Measurements from ENCODE around the gene USP30.
"Not testable (repeated sequence)": the region's sequence is repeated elsewhere in the genome, so short reads cannot be mapped to it uniquely, and the experiment has no call there.

USP30 gene

DNA sequence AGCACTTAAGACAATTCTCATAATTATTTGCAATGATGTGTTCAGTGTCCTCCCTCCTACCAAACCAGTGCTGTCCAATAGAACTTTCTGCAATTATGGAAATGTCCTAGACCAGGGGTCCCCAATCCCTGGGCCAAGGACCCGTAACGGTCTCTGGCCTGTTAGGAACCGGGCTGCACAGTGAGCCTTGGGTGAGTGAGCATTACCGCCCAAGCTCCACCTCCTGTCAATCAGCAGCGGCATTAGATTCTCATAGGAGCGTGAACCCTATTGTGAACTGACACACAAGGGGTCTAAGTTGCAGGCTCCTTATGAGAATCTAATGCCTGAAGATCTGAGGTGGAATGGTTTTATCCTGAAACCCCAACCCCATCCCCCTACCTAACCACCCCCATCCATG, 35.4 kb upstream of the USP30 start:
- TF ChIP-seq, protein P1, sequence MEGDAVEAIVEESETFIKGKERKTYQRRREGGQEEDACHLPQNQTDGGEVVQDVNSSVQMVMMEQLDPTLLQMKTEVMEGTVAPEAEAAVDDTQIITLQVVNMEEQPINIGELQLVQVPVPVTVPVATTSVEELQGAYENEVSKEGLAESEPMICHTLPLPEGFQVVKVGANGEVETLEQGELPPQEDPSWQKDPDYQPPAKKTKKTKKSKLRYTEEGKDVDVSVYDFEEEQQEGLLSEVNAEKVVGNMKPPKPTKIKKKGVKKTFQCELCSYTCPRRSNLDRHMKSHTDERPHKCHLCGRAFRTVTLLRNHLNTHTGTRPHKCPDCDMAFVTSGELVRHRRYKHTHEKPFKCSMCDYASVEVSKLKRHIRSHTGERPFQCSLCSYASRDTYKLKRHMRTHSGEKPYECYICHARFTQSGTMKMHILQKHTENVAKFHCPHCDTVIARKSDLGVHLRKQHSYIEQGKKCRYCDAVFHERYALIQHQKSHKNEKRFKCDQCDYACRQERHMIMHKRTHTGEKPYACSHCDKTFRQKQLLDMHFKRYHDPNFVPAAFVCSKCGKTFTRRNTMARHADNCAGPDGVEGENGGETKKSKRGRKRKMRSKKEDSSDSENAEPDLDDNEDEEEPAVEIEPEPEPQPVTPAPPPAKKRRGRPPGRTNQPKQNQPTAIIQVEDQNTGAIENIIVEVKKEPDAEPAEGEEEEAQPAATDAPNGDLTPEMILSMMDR (IDR thresholded peaks at IDR 0.05; ENCODE audit: insufficient read depth, low read depth, low read length, missing control alignments), result no peak
- no peak for DNase-seq (ENCODE audit: low read depth)

DNA sequence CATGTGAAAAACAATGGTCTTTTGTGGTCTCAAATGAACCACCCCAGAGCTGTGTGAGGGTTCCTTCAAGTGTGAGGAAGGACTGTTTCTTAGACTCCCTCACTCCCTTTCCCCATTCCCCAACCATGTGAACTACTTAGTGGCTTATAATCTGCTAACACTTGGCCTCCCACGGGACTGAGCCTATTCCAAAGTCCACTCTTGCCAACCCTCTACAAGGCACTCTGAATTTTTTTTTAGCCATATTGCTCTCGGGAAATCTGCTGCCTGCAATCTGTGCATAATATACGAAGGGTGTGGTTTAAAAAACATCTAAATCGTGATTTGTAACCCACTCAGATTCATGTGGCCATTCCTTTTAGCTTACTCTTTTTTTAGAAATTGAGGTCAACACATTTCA, 34.1 kb upstream of the USP30 start:
- DNase-seq (ENCODE audit: low read depth), result no peak
- no peak overlapping the region for H3K4me3 ChIP-seq (ENCODE audit: low read depth, low read length)

More for the DNA sequence above, 35.4 kb upstream of the USP30 start:
- no peak overlapping the region for H3K4me3 ChIP-seq (ENCODE audit: low read depth, low read length)

DNA sequence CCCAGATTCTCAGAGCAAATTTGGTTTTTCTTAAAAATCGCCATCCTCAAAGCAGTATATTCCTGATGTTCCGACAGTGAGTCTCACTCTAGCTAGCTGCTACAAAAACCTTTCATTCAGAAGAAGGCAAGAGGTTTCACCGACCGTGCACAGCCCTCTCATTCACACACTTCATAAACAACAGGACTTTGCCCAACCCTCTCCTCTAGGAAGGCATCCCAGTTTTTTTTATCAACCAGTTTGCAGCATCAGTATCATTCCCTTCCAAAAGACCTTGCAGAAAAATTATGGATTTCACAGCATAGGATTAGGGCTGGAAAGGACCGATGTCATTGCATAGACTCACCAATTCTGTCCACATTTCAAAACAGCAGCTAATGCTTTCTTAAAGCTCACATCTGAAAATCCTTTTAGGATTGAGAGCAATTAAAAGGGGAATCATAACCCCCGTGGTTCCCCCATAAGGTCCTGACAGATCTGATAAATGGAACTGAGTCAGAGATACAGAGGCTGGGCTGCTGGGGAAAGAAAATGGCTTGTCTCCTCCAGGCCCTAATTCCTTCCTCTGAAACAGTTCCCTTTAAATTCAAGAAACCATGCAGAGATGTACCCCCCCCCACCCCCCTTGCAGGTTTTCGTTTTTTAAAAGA, 32.1 kb upstream of the USP30 start:
- H3K4me3 ChIP-seq (ENCODE audit: low read depth, low read length), result no peak overlapping the region
- no peak for DNase-seq (ENCODE audit: low read depth)
- TF ChIP-seq, protein P1 (IDR thresholded peaks at IDR 0.05; ENCODE audit: insufficient read depth, low read depth, low read length, missing control alignments), result no peak

More for the DNA sequence above, 34.1 kb upstream of the USP30 start:
- TF ChIP-seq, protein P1 (IDR thresholded peaks at IDR 0.05; ENCODE audit: insufficient read depth, low read depth, low read length, missing control alignments), result no peak

DNA sequence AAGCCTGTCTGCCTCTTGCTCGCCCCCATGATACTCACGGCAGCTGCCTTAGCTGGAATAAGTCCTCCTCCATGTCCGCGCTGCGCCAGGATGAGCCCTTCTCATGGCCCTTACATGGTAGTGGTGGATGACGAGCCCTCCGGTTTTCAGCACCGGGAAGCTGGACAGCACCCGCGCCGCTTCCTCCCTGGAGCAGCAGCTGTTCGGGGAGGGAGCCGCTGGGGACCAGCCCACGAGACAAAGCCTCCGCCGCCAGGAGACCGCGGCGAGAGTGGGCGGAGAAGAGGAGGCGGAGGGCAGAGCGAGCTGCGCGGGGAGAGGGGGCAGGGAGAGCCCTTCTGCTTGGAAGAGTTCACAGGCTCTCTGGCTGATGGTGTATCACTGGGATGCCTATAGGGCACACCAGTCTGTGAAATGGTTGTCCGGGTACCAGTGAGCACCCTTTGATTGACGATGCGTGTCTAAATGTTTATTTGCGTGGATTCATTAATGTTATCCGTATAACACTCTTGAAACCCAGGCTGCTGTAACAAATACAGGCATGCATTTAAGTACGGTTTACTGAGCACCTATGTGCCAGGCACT, 31.5 kb upstream of the USP30 start, which contains the start of gene SVOP:
Gene SVOP (minus strand): TSS at position 273 of the 585 bp plus-strand sequence. CDS start 200 bp downstream, at position 73.
- peak; percentile 42 for DNase-seq (ENCODE audit: low read depth)
- no peak within 1 kb of the TSS for H3K4me3 ChIP-seq (ENCODE audit: low read depth, low read length)
- TF ChIP-seq, protein P1 (IDR thresholded peaks at IDR 0.05; ENCODE audit: insufficient read depth, low read depth, low read length, missing control alignments), result no peak

DNA sequence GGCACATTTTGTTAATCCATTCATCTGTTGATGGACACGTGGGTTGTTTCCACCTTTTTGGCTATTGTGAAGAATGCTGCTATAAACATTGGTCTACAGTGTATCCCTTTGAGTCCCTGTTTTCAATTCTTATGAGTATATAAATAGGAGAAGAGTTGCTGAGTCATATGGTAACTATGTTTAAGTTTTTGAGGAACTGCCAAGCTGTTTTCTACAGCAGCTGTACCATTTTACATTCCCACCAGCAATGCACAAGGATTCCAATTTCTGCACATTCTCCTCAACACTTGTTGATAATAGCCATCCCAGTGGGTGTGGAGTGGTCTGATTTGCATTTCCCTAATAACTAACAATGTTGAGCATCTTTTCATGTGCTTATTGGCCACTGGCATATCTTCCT, 24.6 kb upstream of the USP30 start:
- TF ChIP-seq, protein P1 (IDR thresholded peaks at IDR 0.05; ENCODE audit: insufficient read depth, low read depth, low read length, missing control alignments), result no peak
- no peak overlapping the region for H3K4me3 ChIP-seq (ENCODE audit: low read depth, low read length)
- DNase-seq (ENCODE audit: low read depth), result no peak

DNA sequence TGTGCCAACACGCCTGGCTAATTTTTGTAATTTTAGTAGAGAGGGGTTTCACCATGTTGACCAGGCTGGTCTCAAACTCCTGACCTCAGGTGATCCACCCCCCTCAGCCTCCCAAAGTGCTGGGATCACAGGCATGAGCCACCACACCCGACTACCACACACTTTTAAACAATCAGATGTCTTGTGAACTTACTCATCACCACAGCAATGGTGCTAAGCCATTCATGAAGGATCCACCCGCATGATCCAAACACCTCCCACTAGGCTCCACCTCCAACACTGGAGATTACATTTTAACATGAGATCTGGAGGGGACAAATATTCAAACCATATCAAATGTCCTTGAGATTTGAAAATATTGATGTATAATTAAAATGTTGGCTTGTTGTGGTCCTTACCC, 23.8 kb upstream of the USP30 start:
- H3K4me3 ChIP-seq (ENCODE audit: low read depth, low read length), result not testable (repeated sequence)

DNA sequence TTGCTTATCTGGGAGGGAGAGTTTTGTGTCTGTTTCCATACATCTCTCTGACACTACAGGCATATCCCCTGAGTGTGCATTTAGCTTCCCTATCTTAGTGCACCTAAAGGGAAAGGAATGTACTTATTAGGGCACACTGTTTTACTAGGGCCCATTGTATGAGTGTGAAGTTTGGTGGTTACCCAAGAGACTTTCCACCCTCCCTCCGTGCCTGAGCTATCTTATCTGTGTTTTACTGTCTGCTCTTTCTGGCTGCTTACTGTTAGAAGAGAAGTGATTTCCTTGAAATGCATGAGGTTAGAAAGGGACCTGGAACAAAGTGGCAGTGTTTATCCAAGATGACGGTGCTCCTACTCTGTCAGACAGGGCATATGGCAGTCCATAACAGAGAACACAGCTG, 23.0 kb upstream of the USP30 start:
- no peak overlapping the region for H3K4me3 ChIP-seq (ENCODE audit: low read depth, low read length)
- TF ChIP-seq, protein P1 (IDR thresholded peaks at IDR 0.05; ENCODE audit: insufficient read depth, low read depth, low read length, missing control alignments), result no peak
- no peak for DNase-seq (ENCODE audit: low read depth)

More for the DNA sequence above, 23.8 kb upstream of the USP30 start:
- not testable (repeated sequence) for DNase-seq (ENCODE audit: low read depth)
